Activated gamma-delta T cell (primary cell): ENCODE measurements around the gene SNX22.

Experiments
- DNase-seq: peaks from one replicate; lab custom pipeline; 2025; lab: John Stamatoyannopoulos, UW

SNX22 gene

DNA sequence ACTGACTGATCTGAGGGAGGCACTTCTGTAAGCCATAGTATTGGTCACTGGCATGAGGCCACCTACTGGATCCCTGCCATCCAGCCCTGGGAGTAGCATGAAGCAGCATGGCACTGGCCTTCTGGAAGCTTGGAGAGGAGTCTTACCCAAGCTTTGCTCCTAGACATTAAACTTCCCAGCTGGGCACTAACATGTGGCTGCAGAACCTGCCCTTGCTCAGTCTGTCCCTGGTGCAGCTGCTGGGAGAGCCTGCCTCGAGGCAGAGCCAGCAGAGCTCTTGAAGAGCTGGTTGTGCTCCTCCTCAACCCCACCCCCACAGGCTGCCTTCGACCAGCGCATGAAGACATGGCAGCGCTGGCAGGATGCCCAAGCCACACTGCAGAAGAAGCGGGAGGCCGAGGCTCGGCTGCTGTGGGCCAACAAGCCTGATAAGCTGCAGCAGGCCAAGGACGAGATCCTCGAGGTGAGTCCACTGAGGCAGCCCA, 17.1 kb upstream of the SNX22 start:
- no peak for DNase-seq

DNA sequence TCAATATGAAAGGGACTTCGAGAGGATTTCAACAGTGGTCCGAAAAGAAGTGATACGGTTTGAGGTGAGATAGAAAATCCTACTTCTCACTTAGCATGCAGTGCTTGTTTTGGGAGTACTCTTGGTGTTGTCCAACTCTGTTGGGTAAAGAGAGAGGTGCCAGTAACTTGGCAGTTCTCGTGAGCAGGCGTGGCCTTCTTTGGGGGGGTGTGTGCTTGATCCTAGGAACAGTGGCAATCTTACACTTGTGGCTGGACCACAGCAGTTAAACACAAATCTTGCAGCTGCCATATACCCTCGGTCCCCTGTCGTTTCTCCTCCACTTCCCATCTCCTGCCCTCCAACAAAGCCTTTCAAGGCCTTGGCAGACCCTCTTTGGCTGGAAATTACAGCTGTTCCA, 15.2 kb upstream of the SNX22 start:
- no peak for DNase-seq

DNA sequence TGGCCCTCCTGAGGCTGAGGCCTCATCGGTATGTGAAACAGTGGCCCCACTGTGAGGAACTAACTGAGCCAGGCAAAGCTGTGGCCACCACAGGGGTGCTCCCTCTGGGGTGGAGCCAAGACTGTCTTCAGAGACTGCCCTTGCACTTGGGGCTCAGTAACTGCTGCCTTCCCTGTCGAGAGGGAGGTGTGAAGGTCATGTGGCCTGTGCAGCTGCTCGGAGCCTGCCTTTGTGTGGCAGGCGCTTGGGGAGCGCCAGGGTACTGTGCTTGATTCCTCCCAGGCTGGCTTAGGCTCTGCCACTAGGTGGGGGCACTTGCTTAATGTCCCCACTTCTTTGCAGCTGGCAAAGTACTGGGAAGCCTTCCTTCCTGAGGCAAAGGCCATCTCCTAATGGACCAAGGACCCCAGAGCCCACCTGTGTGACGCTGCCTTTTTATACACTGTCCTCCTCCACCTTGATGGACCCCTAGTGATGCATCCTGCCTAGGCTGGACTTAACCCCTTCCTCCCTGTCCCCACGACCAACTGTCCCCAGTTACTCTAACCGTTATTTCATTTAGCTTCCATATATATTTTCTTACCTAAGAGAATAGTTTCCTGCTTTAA, 14.2 kb upstream of the SNX22 start:
- DNase-seq = no peak

GRCh38 chr15:64138331-64138941, 13.1 kb upstream of the SNX22 start:
- no peak for DNase-seq

DNA sequence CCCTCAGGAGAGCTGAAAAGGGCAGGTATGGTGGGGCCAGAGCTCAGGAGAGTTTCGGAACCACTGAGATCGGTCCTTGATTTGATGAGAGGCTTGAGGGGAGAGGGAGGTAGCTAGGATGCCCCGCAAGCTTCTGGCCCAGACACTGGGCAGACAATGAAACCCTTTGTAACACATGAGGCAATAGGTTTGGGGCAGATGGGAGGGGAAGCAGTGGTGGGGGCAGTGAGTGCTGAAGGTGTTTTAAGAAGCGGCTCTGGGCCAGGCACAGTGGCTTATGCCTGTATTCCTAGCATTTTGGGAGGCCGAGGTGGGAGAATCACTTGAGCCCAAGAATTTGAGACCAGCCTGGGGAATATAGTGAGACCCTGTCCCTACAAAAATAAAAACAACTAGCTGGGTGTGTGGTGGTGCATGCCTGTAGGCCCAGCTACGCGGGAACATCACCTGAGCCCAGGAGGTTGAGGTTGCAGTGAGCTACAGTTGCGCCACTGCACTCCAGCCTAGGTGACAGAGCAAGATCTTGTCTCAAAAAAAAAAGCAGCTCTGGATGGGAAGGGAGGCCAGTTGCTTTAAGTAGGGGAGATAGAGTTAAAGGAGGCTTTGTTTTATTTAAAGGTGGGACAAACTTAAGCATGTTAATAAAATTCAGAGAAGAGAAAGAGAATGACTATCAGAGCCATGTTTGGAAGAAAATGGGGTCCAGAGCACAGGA, 9.6 kb upstream of the SNX22 start:
- no peak for DNase-seq

DNA sequence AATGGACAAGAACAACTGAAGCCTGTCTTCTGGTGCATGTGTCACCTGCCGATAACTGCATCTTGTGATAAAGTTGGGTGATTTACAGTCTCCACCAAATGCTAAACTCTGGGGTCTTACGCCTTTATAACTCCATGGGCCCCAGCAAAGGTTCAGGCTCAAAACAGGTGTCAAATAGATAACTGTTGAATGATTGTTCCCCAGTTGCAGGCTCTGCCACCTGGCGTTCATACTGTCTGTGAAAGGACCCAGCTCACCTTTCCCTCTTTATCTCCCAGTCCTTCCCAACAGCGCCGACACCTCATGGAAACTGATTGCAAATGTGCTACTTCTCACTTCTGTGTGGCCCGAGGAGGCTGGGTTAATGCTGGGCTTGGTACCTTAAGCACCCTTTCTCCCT, 8.3 kb upstream of the SNX22 start:
- DNase-seq = no peak

GRCh38 chr15:64144192-64144564, 7.4 kb upstream of the SNX22 start:
- DNase-seq = no peak

GRCh38 chr15:64144565-64145281, 6.8 kb upstream of the SNX22 start:
- DNase-seq = no peak

GRCh38 chr15:64146041-64146440, 5.5 kb upstream of the SNX22 start:
- DNase-seq = no peak

- no peak for DNase-seq
These were observed 5.0 kb upstream of the SNX22 start for GRCh38 chr15:64146520-64146884.

GRCh38 chr15:64146885-64147681, 4.4 kb upstream of the SNX22 start:
- no peak for DNase-seq

DNA sequence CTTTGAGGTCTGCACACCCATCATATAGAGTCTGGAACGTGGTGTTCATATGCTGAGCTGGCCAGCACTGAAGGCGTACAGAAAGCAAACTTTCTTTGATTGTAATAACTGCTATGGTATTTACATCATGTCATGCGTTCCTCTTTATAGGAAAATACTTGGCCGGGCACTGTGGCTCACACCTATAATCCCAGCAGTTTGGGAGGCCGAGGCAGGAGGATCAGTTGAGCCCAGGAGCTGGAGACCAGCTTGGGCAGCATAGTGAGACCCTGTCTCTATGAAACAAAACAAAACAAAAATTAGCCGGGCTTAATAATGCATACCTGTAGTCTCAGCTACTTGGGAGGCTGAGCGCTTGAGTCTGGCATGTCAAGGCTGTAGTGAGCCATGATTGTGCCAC, 3.4 kb upstream of the SNX22 start:
- no peak for DNase-seq

DNA sequence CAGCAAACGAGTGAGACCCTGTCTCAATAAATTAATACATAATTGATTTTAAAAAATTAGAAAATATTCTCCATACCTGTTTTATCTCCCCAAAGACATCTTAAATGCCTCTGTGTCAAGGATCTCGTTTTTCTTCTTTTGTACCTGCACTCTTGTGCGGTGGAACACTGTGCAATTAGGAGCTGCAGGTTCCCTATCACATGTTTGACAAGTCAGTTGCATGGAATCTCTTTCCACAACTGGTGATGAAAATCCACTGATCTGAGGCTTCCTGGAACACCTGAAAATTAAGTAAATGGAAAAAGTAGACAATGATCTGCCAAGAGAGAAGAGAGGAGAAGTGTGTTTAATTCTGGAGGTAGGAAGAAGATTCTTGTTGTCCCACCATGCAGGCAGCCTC, 3.0 kb upstream of the SNX22 start:
- DNase-seq = no peak

DNA sequence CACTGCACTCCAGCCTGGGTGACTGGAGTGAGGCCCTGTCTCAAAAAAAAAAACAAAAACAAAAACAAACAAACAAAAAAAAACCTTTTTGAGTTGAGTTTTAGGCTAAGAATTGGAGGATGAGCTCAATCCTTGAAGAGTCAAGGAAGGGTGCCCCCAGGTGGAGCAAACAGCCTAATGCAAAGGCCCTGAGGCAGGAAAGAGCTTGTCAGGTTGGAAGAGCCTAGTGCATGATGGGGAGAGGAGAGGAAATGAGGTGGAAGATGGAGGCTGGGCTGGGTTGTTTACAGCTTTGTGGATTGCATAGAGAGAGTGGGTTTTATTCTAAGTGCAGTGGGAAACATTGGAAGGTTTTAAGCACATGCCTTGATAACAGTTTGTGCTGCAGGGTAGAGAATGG, 2.1 kb upstream of the SNX22 start:
- DNase-seq = no peak

DNA sequence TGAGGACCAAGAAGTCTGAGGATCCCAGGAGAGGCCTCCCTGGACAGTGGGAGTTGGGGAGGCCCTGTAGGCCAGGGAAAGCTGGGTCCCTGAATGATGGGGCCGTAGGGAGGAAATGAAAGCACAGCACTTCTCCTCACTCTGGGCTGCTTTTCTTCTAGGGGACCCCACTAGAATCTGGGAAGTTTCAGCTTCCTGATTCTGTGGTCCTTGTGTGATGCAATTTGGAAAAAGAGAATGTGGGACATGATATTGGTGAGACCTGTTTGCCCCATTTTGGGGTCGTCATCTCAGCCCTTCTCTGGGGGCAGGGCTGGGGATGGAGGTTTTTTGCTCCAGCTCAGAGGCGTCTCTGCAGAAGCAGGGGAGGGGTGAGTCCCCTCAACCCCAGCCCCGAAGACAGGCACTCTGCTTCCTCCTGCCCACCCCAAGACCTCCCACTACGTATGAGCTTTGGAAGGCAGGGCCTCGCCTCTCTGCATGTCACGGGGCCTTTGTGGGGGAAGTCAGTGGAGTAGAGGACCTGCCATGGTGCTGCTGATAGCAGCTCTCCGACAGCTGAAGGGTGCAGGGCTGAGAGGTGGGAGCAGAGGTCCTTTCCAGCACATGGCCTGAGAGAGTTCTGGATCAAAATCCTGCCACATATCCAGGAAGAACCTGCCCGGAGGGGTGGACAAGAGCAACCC, 1.5 kb upstream of the SNX22 start:
- no peak for DNase-seq

- DNase-seq = no peak
These were observed 1.2 kb downstream of the SNX22 start for GRCh38 chr15:64152507-64153387.

DNA sequence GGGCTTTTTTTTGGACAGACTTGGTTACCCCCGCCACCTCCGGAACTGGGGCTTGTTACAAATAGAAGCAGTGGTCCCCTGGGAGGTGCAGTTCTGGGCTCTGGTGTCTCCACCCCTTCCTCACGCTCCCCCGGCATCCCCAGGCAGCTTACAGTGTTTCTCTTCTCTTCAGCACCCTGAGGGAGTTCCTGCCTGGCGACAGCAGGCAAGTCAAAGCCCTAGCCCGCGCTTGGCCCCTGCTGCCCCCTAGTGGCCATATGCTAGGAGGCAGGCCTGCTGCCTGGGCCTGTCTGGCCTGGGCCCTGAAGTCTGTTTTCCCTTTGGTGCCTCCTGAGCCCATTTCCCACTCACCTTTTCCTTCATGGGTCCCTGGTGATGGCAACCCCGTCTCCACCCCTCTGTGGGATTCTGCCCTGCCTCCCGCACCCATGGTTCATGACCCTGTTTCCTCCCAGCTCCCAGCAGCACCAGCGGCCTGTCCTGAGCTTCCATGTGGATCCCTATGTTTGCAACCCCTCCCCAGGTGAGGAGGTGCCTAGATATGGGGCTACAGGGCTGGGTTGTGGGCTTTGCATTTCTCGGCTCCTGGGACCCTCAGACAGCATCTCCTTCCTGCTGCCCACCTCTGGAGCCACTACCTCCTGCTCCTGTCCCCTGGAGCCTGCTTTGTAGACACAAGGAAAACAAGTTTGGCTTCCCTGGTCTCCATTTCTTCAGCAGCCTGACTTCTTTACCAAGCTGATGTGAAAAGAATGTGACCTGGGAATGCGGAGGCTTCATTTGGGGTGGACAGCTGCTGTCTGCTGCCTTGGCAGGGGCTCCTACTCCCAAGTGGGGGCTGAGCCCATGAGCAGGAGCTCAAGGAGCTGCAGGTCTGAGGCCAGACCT, 2.2 kb downstream of the SNX22 start:
- peak; percentile 55 for DNase-seq

DNA sequence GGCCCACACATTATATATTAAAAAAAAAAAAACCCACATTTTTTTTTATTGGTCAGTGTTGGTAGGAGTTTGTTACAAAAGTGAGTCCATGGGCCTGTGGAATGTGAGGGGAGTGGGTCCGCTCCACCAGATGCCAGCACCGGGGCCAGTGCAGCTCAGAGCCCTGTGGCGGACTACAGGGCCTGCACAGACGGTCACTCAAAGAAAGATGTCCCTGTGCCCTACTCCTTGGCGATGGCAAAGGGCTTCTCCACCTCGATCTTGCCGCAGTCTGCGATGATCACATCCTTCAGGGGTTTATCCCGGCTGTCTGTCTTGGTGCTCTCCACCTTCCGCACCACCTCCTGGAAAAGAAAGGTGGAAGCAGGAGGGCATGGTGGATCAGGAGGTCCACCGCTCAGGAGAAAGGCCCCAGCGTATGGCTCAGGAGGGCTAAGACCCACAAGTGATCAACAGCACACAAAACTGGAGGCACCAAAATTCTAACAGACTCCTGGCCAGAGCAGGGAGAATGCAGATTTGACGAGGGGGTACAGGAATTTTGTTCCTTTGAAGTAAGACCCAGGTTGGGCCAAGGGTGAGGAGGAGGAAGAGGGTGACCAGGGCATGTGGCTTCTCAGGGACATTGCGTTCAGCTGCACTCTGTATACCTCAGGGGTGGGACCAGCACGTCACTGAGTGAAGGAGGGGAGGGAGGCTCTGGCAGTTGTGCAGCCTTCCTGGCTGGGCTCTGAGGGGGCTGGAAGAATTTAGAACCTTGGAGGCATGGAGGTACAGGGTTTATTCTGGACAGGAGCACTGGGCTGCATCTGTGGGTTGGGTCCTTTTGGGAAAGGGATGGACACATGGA, 4.5 kb downstream of the SNX22 start:
- DNase-seq = no peak
